Measurements from ENCODE around the gene RGP1. TPM values are rescaled to one million over a fixed set of nuclear protein-coding genes. Genes with fewer than 3 reads are reported as not detected.

Gene RGP1
- total and polyA plus RNA-seq, 9 of the 15 experiments (the other 6 are each of a cell fraction or from before 2014, with no cell fraction given), result 0.42 to 13.8 (median 6.7) TPM

- no peak overlapping the region for H3K27ac ChIP-seq (ENCODE audit: extremely low read depth, low read depth, low read length)
Observed at GRCh38 chr9:35719546-35719945, 29.5 kb upstream of the RGP1 start.

GRCh38 chr9:35723426-35723825, 25.7 kb upstream of the RGP1 start:
- no TSS peak for BruUV-seq (replicated peaks)
- FAIRE-seq, result no peak
- in situ Hi-C loops (cut with MboI), result no loop called here
- no peak overlapping the region for H2AFZ ChIP-seq (ENCODE audit: low read depth, low read length)
- no peak overlapping the region for H3K4me2 ChIP-seq (ENCODE audit: insufficient read depth, low read length)
- no peak overlapping the region; the same call in 2 of the 3 replicates for H3K27ac ChIP-seq (ENCODE audit: extremely low read depth, low read depth, low read length)
- ATAC-seq, result no peak
- H3K79me2 ChIP-seq (ENCODE audit: control insufficient read depth, insufficient read depth, low read length), result peaks cover 34% of the 10 kb centered on the region
- ChIA-PET CTCF (ENCODE audit: low intra/inter-chr PET ratio) (no interaction called here), POLR2A (interaction anchor here (0.6 to 2.9 kb wide), 3 partner anchors 9 to 46 kb away, joined by 3 to 10 read pairs (median 7); partner anchors contain the start of genes CREB3 and TLN1)
- no peak overlapping the region for H3K4me3 ChIP-seq
- no peak overlapping the region for H3K9ac ChIP-seq (ENCODE audit: insufficient read depth in 1 of 2, low read depth in 2 of 2, low read length in 2 of 2)
- WGBS (ENCODE audit: insufficient coverage, low coverage, missing lambda C conversion rate), result 100% methylated on average over 2 of the region's 2 CpGs
- DNase-seq (ENCODE audit: extremely low read depth in 1 of 4, low spot score in 3 of 4), result no peak
- H3K27me3 ChIP-seq (ENCODE audit: control insufficient read depth in 2 of 2, insufficient read depth in 2 of 2, low read length in 2 of 2), result no peaks in the 10 kb centered on the region
- peaks cover under 1% of the 10 kb centered on the region; the same call in 1 of the 2 replicates for H4K20me1 ChIP-seq (replicated peaks; ENCODE audit: control insufficient read depth, insufficient read depth, low read length)
- H3K9me1 ChIP-seq (ENCODE audit: control insufficient read depth, insufficient read depth, low read length), result peaks cover 8% of the 10 kb centered on the region
- intact Hi-C loops (cut with micrococcal nuclease), result no loop called here
- H3K9me3 ChIP-seq (replicated peaks; ENCODE audit: control insufficient read depth, insufficient read depth, low read depth, low read length), result no peaks in the 10 kb centered on the region
- TF ChIP-seq TRIM24 (IDR thresholded peaks at IDR 0.05) (no peak), PBX2 (CRISPR knock-in tag; IDR thresholded peaks at IDR 0.05; ENCODE audit: low read depth) (no peak), PBX2 (tag; conservative IDR thresholded peaks at IDR 0.05; ENCODE audit: low read depth) (no peak), CBFA2T3 (IDR thresholded peaks at IDR 0.05) (no peak), ZNF134 (CRISPR knock-in tag; conservative IDR thresholded peaks at IDR 0.05) (no peak), MAZ (CRISPR knock-in tag; conservative IDR thresholded peaks at IDR 0.05 in 1 of 2, IDR thresholded peaks at IDR 0.05 in 1 of 2) (no peak), TAF1 (IDR thresholded peaks at IDR 0.05; ENCODE audit: control insufficient read depth, extremely low read depth, insufficient read depth, low read length, severe bottlenecking) (no peak), ZNF695 (CRISPR knock-in tag; IDR thresholded peaks at IDR 0.05) (no peak), ZNF740 (CRISPR knock-in tag; IDR thresholded peaks at IDR 0.05) (no peak), ZNF740 (tag; IDR thresholded peaks at IDR 0.05) (no peak)
- peaks cover 95% of the 10 kb centered on the region for H3K36me3 ChIP-seq (ENCODE audit: control insufficient read depth, insufficient read depth, low read length)
- H3K4me1 ChIP-seq (replicated peaks in 1 of 2; ENCODE audit: control insufficient read depth in 2 of 2, insufficient read depth in 2 of 2, low read length in 2 of 2), result peaks cover 11 to 24% of the 10 kb centered on the region in 2 experiments; a peak in 4 of 5 replicates

More at GRCh38 chr9:35719546-35719945, 29.5 kb upstream of the RGP1 start:
- H3K79me2 ChIP-seq (ENCODE audit: control insufficient read depth, insufficient read depth, low read length), result no peaks in the 10 kb centered on the region
- H3K4me3 ChIP-seq, result no peak overlapping the region
- CTCF ChIA-PET (ENCODE audit: low intra/inter-chr PET ratio), result no interaction called here
- BruUV-seq (replicated peaks), result no TSS peak
- no peak overlapping the region for H2AFZ ChIP-seq (ENCODE audit: low read depth, low read length)
- H3K9ac ChIP-seq (ENCODE audit: insufficient read depth in 1 of 2, low read depth in 2 of 2, low read length in 2 of 2), result no peak overlapping the region
- no peaks in the 10 kb centered on the region for H3K27me3 ChIP-seq (ENCODE audit: control insufficient read depth in 2 of 2, insufficient read depth in 2 of 2, low read length in 2 of 2)
- no peak overlapping the region for H3K4me2 ChIP-seq (ENCODE audit: insufficient read depth, low read length)
- ATAC-seq (no peak), DNase-seq (ENCODE audit: extremely low read depth in 1 of 4, low spot score in 3 of 4) (no peak), FAIRE-seq (no peak)
- WGBS (ENCODE audit: insufficient coverage, low coverage, missing lambda C conversion rate), result 95% methylated on average over 4 of the region's 4 CpGs
- peaks cover 99% of the 10 kb centered on the region for H3K36me3 ChIP-seq (ENCODE audit: control insufficient read depth, insufficient read depth, low read length)
- no peaks in the 10 kb centered on the region for H3K9me3 ChIP-seq (replicated peaks; ENCODE audit: control insufficient read depth, insufficient read depth, low read depth, low read length)
- POLR2A ChIA-PET, result interaction anchor here (0.6 kb wide), 2 partner anchors 55 to 212 kb away, joined by 3 to 4 read pairs; no protein-coding TSS in a partner anchor
- TF ChIP-seq SMAD3 (CRISPR knock-in tag; conservative IDR thresholded peaks at IDR 0.05) (no peak), PHF8 (IDR thresholded peaks at IDR 0.05; ENCODE audit: borderline replicate concordance, low read length) (no peak), BRCA1 (IDR thresholded peaks at IDR 0.05) (no peak), BRCA1 (CRISPR knock-in tag; IDR thresholded peaks at IDR 0.05) (no peak), CHD4 (IDR thresholded peaks at IDR 0.05; ENCODE audit: insufficient read depth, insufficient replicate concordance, low read depth, low read length, poor library complexity, severe bottlenecking) (no peak), GABPB2 (CRISPR knock-in tag; conservative IDR thresholded peaks at IDR 0.05) (no peak)
- H3K9me1 ChIP-seq (ENCODE audit: control insufficient read depth, insufficient read depth, low read length), result peaks cover 1% of the 10 kb centered on the region
- H3K4me1 ChIP-seq (replicated peaks in 1 of 2; ENCODE audit: control insufficient read depth in 2 of 2, insufficient read depth in 2 of 2, low read length in 2 of 2), result peaks cover 0 to 2% of the 10 kb centered on the region in 2 experiments; a peak in 2 of 5 replicates
- in situ Hi-C loops (cut with MboI) (no loop called here), intact Hi-C loops (cut with micrococcal nuclease) (no loop called here)
- H4K20me1 ChIP-seq (replicated peaks; ENCODE audit: control insufficient read depth, insufficient read depth, low read length), result no peaks in the 10 kb centered on the region
